HG02840 (cell line): Measurements from ENCODE around the gene TNPO1.
A peak's percentile ranks its signal among the peaks of the same experiment; 100 is the strongest.
"Not testable (repeated sequence)": the region's sequence is repeated elsewhere in the genome, so short reads cannot be mapped to it uniquely, and the experiment has no call there.

Source experiments
- ATAC-seq: cut with Tn5 transposase; IDR thresholded peaks from one replicate; pipeline ENCODE4 v1.9.1; 2021; ENCODE audit warnings: mild to moderate bottlenecking, moderate library complexity, moderate number of reproducible peaks; ENCODE audit not compliant: unreplicated experiment, low FRiP score

TNPO1 gene

DNA sequence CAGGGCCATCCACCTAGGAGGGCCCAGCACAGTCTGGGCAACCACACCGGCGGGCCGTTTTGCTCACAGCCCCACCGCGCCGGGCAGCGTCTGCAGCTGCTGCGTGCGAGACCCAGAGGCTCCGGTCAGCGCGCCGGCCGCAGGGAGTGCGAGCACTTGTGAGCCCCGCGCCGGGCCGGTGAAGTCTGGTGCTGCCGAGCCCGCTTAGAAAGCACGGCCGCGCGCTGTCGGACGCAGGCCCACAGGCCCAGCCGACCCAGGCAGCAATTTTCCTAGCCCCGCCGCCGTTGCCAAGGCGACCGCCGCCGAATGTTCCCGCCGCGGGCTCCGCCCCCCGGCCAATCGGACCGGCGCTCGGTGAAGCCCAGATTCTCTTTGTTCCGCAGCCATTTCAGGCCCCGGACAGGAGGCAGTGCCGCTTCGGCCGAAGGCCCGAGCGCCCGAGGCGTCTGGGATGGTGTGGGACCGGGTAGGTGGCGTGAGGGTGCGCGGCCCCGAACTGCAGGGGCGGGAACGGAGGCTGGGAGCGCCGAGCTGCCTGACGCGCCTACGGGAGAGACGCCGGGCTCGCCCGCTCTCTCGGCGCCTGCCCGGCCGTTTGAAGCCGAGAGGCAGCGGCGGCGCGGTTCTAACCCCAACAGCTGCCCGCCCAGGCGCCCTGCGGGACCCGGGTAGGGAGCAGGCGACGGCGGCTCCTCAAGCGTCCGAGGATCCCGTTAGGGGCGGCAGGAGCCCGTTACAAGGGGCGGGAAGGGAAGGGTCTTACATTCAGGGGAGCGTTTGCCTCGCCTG is at the start of gene TNPO1:
Gene TNPO1 (plus strand): TSS at position 378 of the 792 bp plus-strand sequence. CDS start 77 bp downstream, at position 455.
- ATAC-seq, result peak; percentile 83

DNA sequence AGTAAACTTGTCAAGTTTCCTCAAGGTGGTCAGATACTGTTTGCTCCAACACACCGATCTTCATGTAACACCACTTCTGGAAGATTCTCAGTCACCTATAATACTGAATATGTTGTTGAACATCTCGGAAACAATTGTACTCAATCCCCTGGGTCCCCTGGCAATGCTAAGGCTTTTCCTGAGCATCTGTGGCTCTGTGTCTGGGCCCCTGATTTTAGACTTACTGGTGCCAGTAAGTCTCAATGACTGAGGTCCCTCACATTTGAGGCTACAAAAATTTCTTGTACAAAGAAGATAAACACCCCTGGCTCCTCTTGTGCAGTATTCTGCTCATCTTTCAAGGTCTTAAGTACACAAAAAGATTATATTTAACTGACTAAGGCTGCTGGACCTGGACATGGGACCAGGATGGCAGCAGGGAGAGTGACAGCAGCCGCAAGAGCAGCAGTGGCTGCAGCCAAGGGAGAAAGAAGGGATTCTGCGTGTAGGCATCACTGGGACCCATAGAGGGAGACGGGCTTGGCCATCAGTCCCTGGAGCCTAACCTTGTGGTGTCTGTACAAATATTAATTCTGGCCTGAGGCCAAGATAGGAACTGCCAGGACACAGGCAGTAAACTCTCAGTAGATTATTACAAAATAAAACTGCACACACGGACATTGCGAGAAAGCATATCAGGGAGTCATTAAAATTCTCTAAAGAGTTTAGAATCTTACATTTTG is 49.0 kb upstream of the TNPO1 start:
- no peak for ATAC-seq

DNA sequence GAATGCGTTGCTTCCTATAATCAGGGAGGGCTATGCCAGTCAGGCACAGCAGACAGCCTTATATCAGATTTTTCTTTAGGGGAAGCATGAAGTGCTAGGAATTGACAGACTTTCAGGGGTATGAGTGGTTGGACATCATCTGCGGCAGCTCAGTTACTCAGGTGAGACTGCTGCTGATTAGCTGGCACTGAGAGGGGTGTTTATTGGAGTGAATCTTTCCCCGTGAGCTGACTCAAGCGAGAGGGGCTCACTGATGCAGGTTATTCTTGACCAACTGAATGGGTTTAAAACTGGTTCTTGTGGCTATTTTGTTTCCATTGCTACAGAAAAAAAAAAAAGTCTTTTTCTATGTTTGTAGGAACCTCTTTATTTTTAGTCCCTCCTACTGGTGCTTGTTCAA is 46.2 kb upstream of the TNPO1 start:
- ATAC-seq, result no peak

DNA sequence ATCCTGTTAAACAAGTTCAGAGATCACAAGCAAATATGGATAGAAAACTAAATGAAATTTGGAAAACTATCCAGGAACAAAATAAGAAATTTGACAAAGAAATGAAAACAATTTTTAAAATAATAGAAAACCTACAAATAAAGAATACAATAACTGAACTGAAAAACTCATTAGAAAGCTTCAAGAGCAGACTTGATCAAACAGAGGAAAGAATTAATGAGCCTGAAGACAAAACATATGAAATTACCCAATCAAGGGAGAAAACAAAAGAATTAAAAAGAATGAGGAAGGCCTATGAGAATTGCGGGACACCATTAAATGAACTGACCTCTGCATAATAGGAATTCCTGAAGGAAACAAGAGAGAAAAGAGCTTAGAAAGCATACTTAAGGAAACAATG is 39.8 kb upstream of the TNPO1 start:
- ATAC-seq, result no peak

DNA sequence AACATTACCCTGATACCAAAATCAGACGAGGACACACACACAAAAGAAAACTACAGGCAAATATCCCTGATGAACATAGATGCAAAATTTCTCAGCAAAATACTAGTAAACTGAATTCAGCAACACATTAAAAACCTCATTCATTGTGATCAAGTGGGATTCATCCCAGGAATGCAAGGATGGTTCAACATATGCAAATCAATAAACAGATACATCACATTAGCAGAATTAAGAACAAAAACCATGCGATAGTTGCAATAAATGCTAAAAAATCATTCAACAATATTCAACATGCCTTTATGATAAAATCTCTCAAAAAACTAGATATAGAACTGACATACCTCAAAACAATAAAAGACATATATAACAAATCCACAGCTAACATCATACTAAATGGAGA is 36.9 kb upstream of the TNPO1 start:
- ATAC-seq, result no peak

DNA sequence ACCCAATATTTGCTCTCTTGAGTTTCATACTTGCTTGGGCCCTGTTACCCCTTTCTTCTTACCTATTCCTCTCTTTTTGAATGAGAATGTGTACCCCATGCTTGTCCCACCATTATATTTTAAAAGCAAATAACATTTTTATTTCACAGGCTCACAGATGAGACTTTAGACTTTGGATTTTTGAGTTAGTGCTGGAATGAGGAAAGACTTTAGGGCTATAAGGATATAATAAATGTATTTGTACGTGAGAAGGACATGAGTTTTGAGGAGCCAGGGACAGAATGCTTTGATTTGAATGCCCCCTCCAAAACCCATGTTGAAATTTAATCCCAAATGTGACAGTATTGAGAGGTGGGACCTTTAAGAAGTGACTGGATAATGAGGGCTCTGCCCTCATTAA is 33.1 kb upstream of the TNPO1 start:
- ATAC-seq, result no peak

DNA sequence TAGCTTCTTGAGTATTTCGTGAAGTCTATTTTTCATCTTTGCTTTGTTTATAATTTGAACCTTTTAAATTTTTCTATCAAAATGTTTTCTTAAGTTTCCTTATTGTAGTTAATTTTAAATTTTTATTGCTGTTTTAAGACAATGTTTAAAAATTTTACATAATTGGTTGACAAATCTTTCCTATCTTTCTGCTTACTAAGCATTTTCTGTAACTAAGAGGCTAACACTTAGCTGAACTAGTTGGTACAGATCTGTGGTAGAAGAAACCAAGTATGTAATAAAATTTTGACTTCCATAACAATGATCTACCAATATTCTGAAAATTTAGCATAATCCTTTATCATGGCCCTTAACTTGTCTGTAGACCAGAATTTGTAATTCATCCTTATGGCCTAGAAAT is 32.3 kb upstream of the TNPO1 start:
- no peak for ATAC-seq

- no peak for ATAC-seq
These were observed 30.7 kb upstream of the TNPO1 start for GRCh38 chr5:72785801-72786200.

- no peak for ATAC-seq
These were observed 29.8 kb upstream of the TNPO1 start for GRCh38 chr5:72786676-72787075.

DNA sequence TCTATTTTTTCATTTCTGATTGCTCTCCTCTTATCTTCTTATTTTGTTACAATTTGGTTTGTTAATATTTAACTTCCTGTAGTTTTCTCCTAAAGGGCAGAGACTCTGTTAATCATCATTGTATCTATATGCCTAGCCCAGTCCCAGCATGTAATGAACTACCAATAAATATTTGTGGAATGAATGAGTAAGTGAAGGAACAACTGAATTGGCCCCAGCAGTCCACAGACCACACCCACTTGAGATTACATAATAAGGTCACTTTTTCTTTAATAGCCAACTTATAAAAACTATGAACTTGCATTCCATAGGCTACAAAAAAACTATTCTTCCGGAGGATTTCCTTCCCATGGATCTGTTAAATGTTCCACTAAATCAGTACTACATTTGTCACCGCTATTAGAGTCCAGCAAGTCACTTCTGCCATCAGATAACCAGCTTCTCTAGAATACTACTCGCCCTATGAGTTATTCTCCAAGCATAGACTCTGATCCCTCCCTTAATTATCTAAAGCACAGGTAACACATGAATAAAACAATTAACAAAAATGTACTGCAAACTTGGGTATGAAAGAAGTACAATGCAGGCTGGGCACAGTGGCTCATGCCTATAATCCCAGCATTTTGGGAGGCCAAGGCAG is 27.5 kb upstream of the TNPO1 start:
- no peak for ATAC-seq

DNA sequence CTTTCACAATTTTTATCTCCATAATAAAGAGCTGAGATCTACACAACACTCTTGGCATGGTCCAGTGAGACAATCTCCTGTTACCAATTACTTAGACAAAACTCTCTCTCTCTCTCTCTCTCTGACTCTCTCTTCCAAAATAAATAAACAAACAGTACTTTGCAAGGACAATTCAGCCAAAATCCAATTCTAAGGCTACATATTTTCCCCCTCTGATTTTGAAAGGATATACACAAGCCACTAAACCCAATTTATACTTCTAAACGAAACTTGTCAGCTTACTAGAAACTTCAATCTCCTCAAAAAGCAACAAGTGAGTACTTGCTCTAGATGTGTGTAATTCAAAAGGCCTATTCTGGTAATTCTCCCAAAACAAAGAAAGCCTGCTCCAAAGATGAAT is 26.3 kb upstream of the TNPO1 start:
- ATAC-seq, result no peak

GRCh38 chr5:72792662-72793061 is 23.8 kb upstream of the TNPO1 start:
- not testable (repeated sequence) for ATAC-seq

DNA sequence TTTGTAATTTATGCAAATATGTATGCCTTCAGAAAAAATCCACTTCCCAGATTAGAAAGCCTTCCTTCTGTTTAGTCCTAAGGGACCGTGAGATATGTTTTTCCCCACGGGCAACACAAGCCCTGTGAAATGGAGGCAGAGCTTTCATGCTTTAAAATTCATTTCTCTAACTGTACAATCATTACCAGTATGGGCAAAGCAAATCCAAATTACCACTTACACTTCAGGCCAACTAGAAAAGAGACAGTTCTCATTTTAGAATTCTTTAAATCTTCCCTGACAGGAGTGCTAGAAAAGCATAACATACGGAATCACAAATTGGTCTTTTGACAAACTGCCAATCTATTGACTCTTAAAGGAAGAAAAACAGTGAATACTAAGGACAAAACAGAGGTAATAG is 20.5 kb upstream of the TNPO1 start:
- no peak for ATAC-seq

- no peak for ATAC-seq
These were observed 16.7 kb upstream of the TNPO1 start for GRCh38 chr5:72799721-72800120.

DNA sequence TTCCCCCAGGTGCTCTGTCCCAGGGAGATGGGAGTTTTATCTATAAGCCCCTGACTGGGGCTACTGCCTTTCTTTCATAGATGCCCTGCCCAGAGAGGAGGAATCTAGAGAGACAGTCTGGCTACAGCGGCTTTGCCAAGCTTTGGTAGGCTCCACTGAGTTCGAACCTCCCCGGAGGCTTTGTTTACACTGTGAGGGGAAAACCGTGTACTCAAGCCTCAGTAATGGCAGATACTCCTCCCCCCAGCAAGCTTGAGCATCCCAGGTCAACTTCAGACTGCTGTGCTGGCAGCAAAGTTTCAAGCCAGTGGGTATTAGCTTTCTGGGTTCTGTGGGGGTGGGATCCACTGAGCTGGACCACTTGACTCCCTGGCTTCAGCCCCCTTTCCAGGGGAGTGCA is 7.8 kb upstream of the TNPO1 start:
- ATAC-seq, result not testable (repeated sequence)

DNA sequence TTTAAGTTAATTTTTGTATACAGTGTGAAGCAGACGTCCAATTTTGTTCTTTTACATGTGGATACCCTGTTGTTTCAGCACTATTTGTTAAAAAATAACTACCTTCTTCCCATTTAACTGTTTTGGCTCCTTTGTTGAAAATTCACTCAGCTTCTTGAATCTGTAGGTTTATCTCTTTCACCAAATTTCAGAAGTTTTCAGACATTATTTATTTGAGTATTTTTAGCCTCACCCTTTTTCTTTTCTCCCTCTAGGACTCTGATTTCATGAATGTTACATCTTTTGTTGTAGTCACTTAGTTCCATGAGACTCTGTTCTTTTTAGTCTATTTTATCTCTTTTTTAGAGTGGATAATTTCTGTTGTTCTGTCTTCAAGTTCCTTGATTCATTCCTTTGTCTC is 4.6 kb upstream of the TNPO1 start:
- ATAC-seq, result no peak

GRCh38 chr5:72812488-72812887 is 4.0 kb upstream of the TNPO1 start:
- no peak for ATAC-seq

- ATAC-seq, result no peak
These were observed 2.4 kb upstream of the TNPO1 start for GRCh38 chr5:72814104-72814503.

- ATAC-seq, result no peak
These were observed 1.6 kb upstream of the TNPO1 start for GRCh38 chr5:72814864-72815263.

GRCh38 chr5:72815580-72816283 is 729 bp upstream of the TNPO1 start:
- ATAC-seq, result no peak

GRCh38 chr5:72817076-72817481 is 618 bp downstream of the TNPO1 start:
- ATAC-seq, result peak; percentile 27
